ENCODE results near the gene RASL10A. TPM values are rescaled to one million over a fixed set of nuclear protein-coding genes. Genes with fewer than 3 reads are reported as not detected.

RASL10A gene
- polyA plus RNA-seq, 3 donors, result 0.35 to 2.1 (median 0.50) TPM

GRCh38 chr22:29348041-29348440 lies 32.5 kb upstream of the RASL10A start:
- H4K20me1 ChIP-seq (ENCODE audit: insufficient read depth, low read length), result peaks cover 57% of the 10 kb centered on the region
- Mint-ChIP-seq H3K4me3 (no peak overlapping the region), H3K9me3 (no peaks in the 10 kb centered on the region), H3K4me1 (no peaks in the 10 kb centered on the region), H3K36me3 (peaks cover 97 to 100% of the 10 kb centered on the region in 2 donors), H3K27me3 (ENCODE audit: low read depth in 3 of 3) (peaks cover 0 to 1% (median 0%) of the 10 kb centered on the region in 3 donors), H3K27ac (no peak overlapping the region)
- no peak overlapping the region for H3K4me3 ChIP-seq (replicated peaks in 1 of 3; ENCODE audit: low read depth in 2 of 3, low read length in 3 of 3)
- no peaks in the 10 kb centered on the region for H3K79me2 ChIP-seq (ENCODE audit: insufficient read depth, low read length)
- no peaks in the 10 kb centered on the region for H3K27me3 ChIP-seq (ENCODE audit: control insufficient read depth in 2 of 2, insufficient read depth in 2 of 2, low read length in 2 of 2)
- intact Hi-C loops (cut with micrococcal nuclease), result no loop called here
- no peak for TF ChIP-seq CTCF (IDR thresholded peaks at IDR 0.05)
- H3K36me3 ChIP-seq (replicated peaks in 1 of 2; ENCODE audit: control insufficient read depth in 1 of 2, insufficient read depth in 2 of 2, low read length in 2 of 2), result peaks cover 92 to 100% of the 10 kb centered on the region in 2 donors
- H3K4me1 ChIP-seq (ENCODE audit: control insufficient read depth in 1 of 2, insufficient read depth in 2 of 2, low read length in 2 of 2), result no peaks in the 10 kb centered on the region
- H3K27ac ChIP-seq (ENCODE audit: low read depth in 1 of 2, low read length in 2 of 2), result no peak overlapping the region
- 100% methylated on average over 1 of the region's 2 CpGs for WGBS (ENCODE audit: insufficient coverage)
- no peak overlapping the region for H3K9ac ChIP-seq (ENCODE audit: insufficient read depth, low read length, poor library complexity, severe bottlenecking)
- no peak for DNase-seq
- no peak overlapping the region for H2AFZ ChIP-seq (ENCODE audit: insufficient read depth, low read depth, low read length, poor library complexity, severe bottlenecking)
- H3K4me2 ChIP-seq (replicated peaks; ENCODE audit: extremely low read depth, low read length, poor library complexity, severe bottlenecking), result no peak overlapping the region
- no peaks in the 10 kb centered on the region for H3K9me3 ChIP-seq (replicated peaks in 1 of 2; ENCODE audit: control insufficient read depth in 1 of 2, insufficient read depth in 1 of 2, low read length in 2 of 2)

GRCh38 chr22:29346659-29347058 lies 31.2 kb upstream of the RASL10A start:
- H3K27ac Mint-ChIP-seq, result no peak overlapping the region
- Histone ChIP-seq H3K4me2 (replicated peaks; ENCODE audit: extremely low read depth, low read length, poor library complexity, severe bottlenecking) (no peak overlapping the region), H3K27ac (ENCODE audit: low read depth in 1 of 2, low read length in 2 of 2) (no peak overlapping the region), H2AFZ (ENCODE audit: insufficient read depth, low read depth, low read length, poor library complexity, severe bottlenecking) (no peak overlapping the region), H3K79me2 (ENCODE audit: insufficient read depth, low read length) (no peaks in the 10 kb centered on the region), H4K20me1 (ENCODE audit: insufficient read depth, low read length) (peaks cover 59% of the 10 kb centered on the region), H3K36me3 (replicated peaks in 1 of 2; ENCODE audit: control insufficient read depth in 1 of 2, insufficient read depth in 2 of 2, low read length in 2 of 2) (peaks cover 91 to 100% of the 10 kb centered on the region in 2 donors), H3K9me3 (replicated peaks in 1 of 2; ENCODE audit: control insufficient read depth in 1 of 2, insufficient read depth in 1 of 2, low read length in 2 of 2) (no peaks in the 10 kb centered on the region), H3K9ac (ENCODE audit: insufficient read depth, low read length, poor library complexity, severe bottlenecking) (no peak overlapping the region), H3K4me1 (ENCODE audit: control insufficient read depth in 1 of 2, insufficient read depth in 2 of 2, low read length in 2 of 2) (no peaks in the 10 kb centered on the region), H3K4me3 (replicated peaks in 1 of 3; ENCODE audit: low read depth in 2 of 3, low read length in 3 of 3) (no peak overlapping the region), H3K27me3 (ENCODE audit: control insufficient read depth in 2 of 2, insufficient read depth in 2 of 2, low read length in 2 of 2) (no peaks in the 10 kb centered on the region)
- no peak for DNase-seq
- no peak for TF ChIP-seq CTCF (IDR thresholded peaks at IDR 0.05)
- H3K4me1 Mint-ChIP-seq, result no peaks in the 10 kb centered on the region
- intact Hi-C loops (cut with micrococcal nuclease), result no loop called here
- no peak overlapping the region for H3K4me3 Mint-ChIP-seq
- H3K36me3 Mint-ChIP-seq, result peaks cover 95 to 100% of the 10 kb centered on the region in 2 donors
- peaks cover 0 to 1% (median 0%) of the 10 kb centered on the region in 3 donors for H3K27me3 Mint-ChIP-seq (ENCODE audit: low read depth in 3 of 3)
- no peaks in the 10 kb centered on the region for H3K9me3 Mint-ChIP-seq
- WGBS (ENCODE audit: insufficient coverage), result 92% methylated on average over 2 of the region's 4 CpGs
